Endothelial cell of umbilical vein (primary cell): ENCODE data around the gene PAEP. TPM values are rescaled to one million over a fixed set of nuclear protein-coding genes. Genes with fewer than 3 reads are reported as not detected.
"Not testable (repeated sequence)": the region's sequence is repeated elsewhere in the genome, so short reads cannot be mapped to it uniquely, and the experiment has no call there.

ENCODE experiments used
- BruUV-seq: library from RNA; stranded (reverse); fragments of 400-500 nt; replicated peaks from 2 replicates; lab custom pipeline; 2021; lab: Mats Ljungman, UMichigan
- CTCF ChIA-PET: fragments of 300-600, 350-600 bp; sonication (Branson Sonifier 250); formaldehyde crosslinking; loops from one replicate; lab custom pipeline; 2021; ENCODE audit warnings: antibody characterized with exemption, inconsistent platforms; lab: Charles Lee
- POLR2A ChIA-PET: fragments of 300-600, 350-600 bp; sonication (Branson Sonifier 250); formaldehyde crosslinking; loops from one replicate; lab custom pipeline; 2021; ENCODE audit warnings: antibody characterized with exemption, inconsistent platforms; lab: Charles Lee
- DNase-seq: peaks from one replicate; pipeline ENCODE4 v3.0.0-alpha.2; 2011; ENCODE audit warnings: low read depth, low spot score
- FAIRE-seq: peaks from 2 replicates; lab custom pipeline; 2011; peaks lifted over from hg19 to GRCh38; lab: Jason Lieb, UNC
- H2AFZ ChIP-seq: 2 replicates; pipeline ENCODE4 v1.6.0; 2012; ENCODE audit warnings: low read depth, low read length, control low read depth, inconsistent platforms
- H3K27ac ChIP-seq: 2 replicates; pipeline ENCODE4 v1.5.1; 2011; ENCODE audit warnings: low read depth, mild to moderate bottlenecking, control low read depth, low read length, moderate library complexity; ENCODE audit not compliant: insufficient read depth
- H3K27me3 ChIP-seq, 2 experiments: 2 replicates each; pipeline versions ENCODE4 v1.6.0 to v1.6.1; 2011; ENCODE audit warnings: low read length in 2 of 2, mixed read lengths in 1 of 2; ENCODE audit not compliant: control insufficient read depth in 2 of 2, insufficient read depth in 2 of 2
- H3K36me3 ChIP-seq, 2 experiments: 2 replicates in 1 of 2; 3 replicates in 1 of 2; pipeline ENCODE4 v1.5.1; 2011; ENCODE audit warnings: low read length in 2 of 2, mild to moderate bottlenecking in 1 of 2, moderate library complexity in 1 of 2; ENCODE audit not compliant: control insufficient read depth in 2 of 2, insufficient read depth in 2 of 2; ENCODE audit errors: extremely low read depth in 1 of 2
- H3K4me1 ChIP-seq: 3 replicates; pipeline ENCODE4 v1.5.1; 2011; ENCODE audit warnings: mild to moderate bottlenecking, low read length; ENCODE audit not compliant: control insufficient read depth, insufficient read depth; ENCODE audit errors: extremely low read depth
- H3K4me2 ChIP-seq: 2 replicates; pipeline ENCODE4 v1.6.1; 2011; ENCODE audit warnings: low read length, control low read depth, mixed read lengths; ENCODE audit not compliant: insufficient read depth
- H3K4me3 ChIP-seq, 3 experiments: fragments of 200-600 bp in 1 of 3; sonication (generic), shearing (Covaris generic) in 1 of 3; replicated peaks in 1 of 3; 2 replicates each; pipeline ENCODE4 v1.5.1; 2011 to 2016; ENCODE audit warnings: control low read depth in 3 of 3, low read length in 3 of 3, mild to moderate bottlenecking in 2 of 3, inconsistent platforms in 1 of 3, low read depth in 1 of 3, moderate library complexity in 1 of 3; ENCODE audit not compliant: insufficient read depth in 1 of 3
- H3K79me2 ChIP-seq: 2 replicates; pipeline ENCODE4 v1.6.0; 2012; ENCODE audit warnings: low read length, inconsistent platforms; ENCODE audit not compliant: control insufficient read depth, insufficient read depth
- H3K9ac ChIP-seq: replicated peaks from 2 replicates; pipeline ENCODE3; 2011; ENCODE audit warnings: low read length, control low read depth; ENCODE audit not compliant: insufficient read depth; ENCODE audit errors: extremely low read depth
- H3K9me1 ChIP-seq: replicated peaks from 3 replicates; pipeline ENCODE4 v1.6.0; 2011; ENCODE audit warnings: mild to moderate bottlenecking, low read length; ENCODE audit not compliant: control insufficient read depth, insufficient read depth; ENCODE audit errors: extremely low read depth
- H3K9me3 ChIP-seq: replicated peaks from 2 replicates; pipeline ENCODE4 v1.5.1; 2012; ENCODE audit warnings: low read length, inconsistent platforms; ENCODE audit not compliant: control insufficient read depth, insufficient read depth
- H4K20me1 ChIP-seq: replicated peaks from 2 replicates; pipeline ENCODE3; 2011; ENCODE audit warnings: mild to moderate bottlenecking, low read length; ENCODE audit not compliant: control insufficient read depth, insufficient read depth; ENCODE audit errors: extremely low read depth
- CTCF ChIP-seq, 2 donors: IDR thresholded peaks; 1 replicate in 1 of 2; 2 replicates in 1 of 2; pipeline ENCODE4 v1.5.1; 2011; ENCODE audit warnings: low read length in 2 of 2, mild to moderate bottlenecking in 2 of 2, moderate library complexity in 2 of 2, control low read depth in 1 of 2, inconsistent platforms in 1 of 2, low read depth in 1 of 2; ENCODE audit not compliant: insufficient read depth in 1 of 2; ENCODE audit errors: extremely low read depth in 1 of 2
- EZH2 ChIP-seq: IDR thresholded peaks from 2 replicates; pipeline ENCODE4 v1.6.1; 2012; ENCODE audit warnings: borderline replicate concordance, low read depth, mild to moderate bottlenecking, moderate library complexity, low read length, inconsistent platforms; ENCODE audit not compliant: severe bottlenecking
- FOS ChIP-seq: IDR thresholded peaks from 2 replicates; pipeline ENCODE4 v1.6.1; 2011; ENCODE audit warnings: mild to moderate bottlenecking, low read length, moderate library complexity, borderline replicate concordance; ENCODE audit not compliant: insufficient read depth
- GATA2 ChIP-seq: IDR thresholded peaks from 2 replicates; pipeline ENCODE4 v1.7.0; 2011; ENCODE audit warnings: low read depth, mild to moderate bottlenecking, moderate library complexity, mixed read lengths, low read length; ENCODE audit not compliant: insufficient read length, insufficient read depth
- JUN ChIP-seq: IDR thresholded peaks from 2 replicates; pipeline ENCODE4 v1.6.1; 2011; ENCODE audit warnings: borderline replicate concordance, low read depth; ENCODE audit not compliant: insufficient read length, insufficient read depth
- MAX ChIP-seq: IDR thresholded peaks from 2 replicates; pipeline ENCODE4 v1.6.1; 2011; ENCODE audit not compliant: insufficient read depth, insufficient read length
- MYC ChIP-seq: IDR thresholded peaks from one replicate; pipeline ENCODE4 v1.6.1; 2011; ENCODE audit warnings: mild to moderate bottlenecking, low read depth, low read length
- POLR2A ChIP-seq: IDR thresholded peaks from 2 replicates; pipeline ENCODE4 v1.6.1; 2012; ENCODE audit warnings: low read depth, mild to moderate bottlenecking, control low read depth, low read length
- POLR2AphosphoS5 ChIP-seq: IDR thresholded peaks from 2 replicates; pipeline ENCODE4 v1.6.1; 2012; ENCODE audit warnings: low read depth, mild to moderate bottlenecking, control low read depth, low read length, moderate library complexity; ENCODE audit not compliant: insufficient read depth
- dilution Hi-C: fragments of 300-500 bp; cut with MboI; formaldehyde crosslinking; loops from one replicate; pipeline ENCODE4 v1.15.0; 2019; ENCODE audit warnings: low sequenced_read_pairs; ENCODE audit not compliant: extremely low pct_ligation_motif_present
- intact Hi-C: fragments of 100-400 bp; cut with micrococcal nuclease; formaldehyde crosslinking; loops from one replicate; pipeline ENCODE4 v1.10.0; 2022
- polyA plus RNA-seq, 4 experiments: library from polyadenylated mRNA; depleted of rRNA in 3 of 4; stranded (reverse) in 3 of 4; unstranded in 1 of 4; fragments of >200 nt; gene quantifications; 2 replicates each; pipeline versions ENCODE4 v1.2.1 to v1.2.3, GENCODE V29; 2011 to 2012; ENCODE audit warnings: missing spikeins in 1 of 4
- total RNA-seq: library from RNA; stranded (reverse); gene quantifications from 2 replicates; pipeline ENCODE4 v1.2.3, GENCODE V29; 2021

PAEP gene
- total and polyA plus RNA-seq, 2 donors (not counting 3 experiments of a cell fraction or from before 2014, with no cell fraction given): not detected

GRCh38 chr9:135547756-135548736, 13.5 kb upstream of the PAEP start:
- no TSS peak for BruUV-seq
- TF ChIP-seq POLR2A (no peak), EZH2 (no peak), GATA2 (no peak), MYC (no peak), JUN (no peak), MAX (no peak), FOS (no peak), CTCF (IDR thresholded peaks at IDR 0.05; ENCODE audit: extremely low read depth in 1 of 2, insufficient read depth in 1 of 2, low read depth in 1 of 2, low read length in 2 of 2) (no peak), POLR2AphosphoS5 (no peak)
- H3K9me3 ChIP-seq: no peaks in the 10 kb centered on the region
- no peaks in the 10 kb centered on the region for H3K27me3 ChIP-seq
- no peaks in the 10 kb centered on the region for H3K36me3 ChIP-seq
- no peak overlapping the region for H2AFZ ChIP-seq
- no peak overlapping the region for H3K4me2 ChIP-seq
- dilution Hi-C loops: no loop called here
- H4K20me1 ChIP-seq: no peaks in the 10 kb centered on the region
- POLR2A ChIA-PET: no interaction called here
- no peaks in the 10 kb centered on the region for H3K79me2 ChIP-seq
- H3K4me1 ChIP-seq: no peaks in the 10 kb centered on the region
- H3K9ac ChIP-seq: no peak overlapping the region
- CTCF ChIA-PET: no interaction called here
- no peak overlapping the region for H3K27ac ChIP-seq
- intact Hi-C loops: no loop called here
- DNase-seq (no peak), FAIRE-seq (no peak)
- H3K4me3 ChIP-seq: no peak overlapping the region
- H3K9me1 ChIP-seq: no peaks in the 10 kb centered on the region

DNA sequence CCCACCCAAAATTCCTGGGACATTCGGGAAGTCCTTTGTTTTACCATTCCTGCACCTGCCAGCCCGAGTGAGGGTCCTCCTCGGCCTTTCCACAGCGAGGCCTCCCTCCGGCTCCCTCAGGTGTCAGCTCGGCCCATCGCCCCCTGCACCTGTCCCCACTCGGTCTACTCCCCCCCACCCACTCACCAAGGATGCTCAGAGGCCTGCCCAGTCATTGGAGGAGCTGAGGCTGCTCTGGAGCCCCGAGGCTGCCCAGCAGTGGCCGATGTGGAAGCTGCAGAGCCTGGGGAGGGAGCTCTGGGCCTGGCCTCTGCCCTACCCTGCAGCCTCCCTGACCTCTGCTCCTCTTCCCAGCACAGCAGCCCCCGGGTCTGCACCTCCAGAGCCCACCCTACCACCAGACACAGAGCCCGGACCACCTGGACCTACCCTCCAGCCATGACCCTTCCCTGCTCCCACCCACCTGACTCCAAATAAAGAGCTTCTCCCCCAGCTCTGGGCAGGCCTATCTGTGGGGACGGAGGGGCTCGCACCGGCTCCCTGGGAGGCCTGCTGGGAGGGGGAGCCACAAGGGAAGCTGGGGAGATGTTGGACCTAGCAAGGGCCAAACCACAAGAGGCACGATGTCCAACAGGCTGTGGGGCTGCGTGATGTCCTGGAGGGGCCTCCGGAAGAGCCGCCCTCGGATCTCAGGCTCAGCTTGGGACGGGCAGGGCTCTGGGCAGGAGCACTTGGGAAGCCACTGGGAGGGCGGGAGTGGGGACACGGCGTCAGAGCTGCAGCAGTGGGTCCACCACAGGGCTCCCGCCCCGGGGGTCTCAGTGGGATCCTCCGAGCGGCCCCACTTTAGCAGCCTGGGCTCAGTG, 11.8 kb upstream of the PAEP start:
- H3K4me1 ChIP-seq, POLR2A ChIA-PET, H2AFZ ChIP-seq, H3K9me3 ChIP-seq, FAIRE-seq, H3K79me2 ChIP-seq, H4K20me1 ChIP-seq, dilution Hi-C loops, H3K27me3 ChIP-seq, H3K27ac ChIP-seq, BruUV-seq, H3K9me1 ChIP-seq, H3K4me2 ChIP-seq, H3K9ac ChIP-seq, DNase-seq, H3K36me3 ChIP-seq, H3K4me3 ChIP-seq, CTCF ChIA-PET, intact Hi-C loops: not testable (repeated sequence)
